Measurements from ENCODE around the gene ZNF70.
A peak's percentile ranks its signal among the peaks of the same experiment; 100 is the strongest.

The ZNF70 gene

DNA sequence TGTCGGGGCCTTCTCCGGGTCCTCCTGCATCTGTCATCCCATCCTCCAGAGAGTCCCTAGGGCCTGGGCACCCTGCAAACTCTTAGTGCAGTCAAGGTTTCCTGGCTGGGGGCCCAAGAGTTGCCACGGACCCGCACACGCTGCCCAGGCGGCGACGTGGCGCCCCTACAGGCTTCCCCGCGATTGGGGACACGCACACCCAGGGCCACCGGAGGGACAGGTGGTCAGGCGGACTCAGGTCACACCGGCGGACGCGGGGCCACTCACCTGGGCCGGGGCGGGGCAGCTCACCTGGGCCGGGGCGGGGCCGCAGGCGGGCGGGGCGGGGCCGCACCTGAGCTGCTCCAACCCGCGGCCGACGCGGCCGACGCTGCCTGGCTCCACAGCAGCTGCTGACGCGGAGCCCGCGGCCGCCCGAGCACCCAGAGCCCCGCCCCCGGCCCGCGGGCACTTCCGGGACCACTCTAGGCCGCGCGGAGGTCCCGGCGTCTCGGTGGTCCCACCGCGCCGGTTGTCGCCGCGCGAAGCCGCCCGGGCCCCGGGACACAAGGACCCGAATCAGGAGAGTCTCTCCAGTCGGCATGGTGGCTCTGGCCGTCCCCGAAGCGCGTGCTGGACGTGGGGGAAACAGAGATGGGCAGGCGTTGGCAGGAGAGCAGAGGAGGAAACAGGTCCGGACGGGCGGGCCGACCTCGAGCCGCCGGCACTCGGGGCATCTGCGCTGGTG, at the start of gene ZNF70:
Gene ZNF70, minus strand, starts transcription at position 399 of the 727 bp plus-strand sequence. CDS start 5,972 bp downstream, outside the sequence.
- peak; percentile 41 for DNase-seq (ENCODE audit: low read depth, low spot score)

DNA sequence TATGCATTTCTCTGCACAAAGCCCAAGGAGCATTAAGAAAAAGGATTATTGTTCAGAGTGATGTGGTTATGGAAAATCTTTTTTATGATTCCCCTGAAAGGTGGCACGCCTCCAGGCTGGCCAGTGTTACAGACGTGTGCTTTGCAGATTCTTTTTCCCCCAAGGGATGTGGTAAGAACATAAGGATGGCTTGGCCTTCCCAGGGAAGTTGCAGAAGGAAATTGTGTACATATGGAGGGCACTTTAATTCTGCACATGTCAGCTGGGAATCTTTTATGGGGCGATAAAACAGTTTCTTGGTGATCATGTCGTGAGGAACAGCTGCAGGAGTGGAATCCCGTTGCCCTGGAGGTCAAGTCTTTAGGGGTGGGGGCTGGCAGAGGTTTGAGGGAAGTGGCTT, 45.5 kb upstream of the ZNF70 start:
- no peak for DNase-seq (ENCODE audit: low read depth, low spot score)

DNA sequence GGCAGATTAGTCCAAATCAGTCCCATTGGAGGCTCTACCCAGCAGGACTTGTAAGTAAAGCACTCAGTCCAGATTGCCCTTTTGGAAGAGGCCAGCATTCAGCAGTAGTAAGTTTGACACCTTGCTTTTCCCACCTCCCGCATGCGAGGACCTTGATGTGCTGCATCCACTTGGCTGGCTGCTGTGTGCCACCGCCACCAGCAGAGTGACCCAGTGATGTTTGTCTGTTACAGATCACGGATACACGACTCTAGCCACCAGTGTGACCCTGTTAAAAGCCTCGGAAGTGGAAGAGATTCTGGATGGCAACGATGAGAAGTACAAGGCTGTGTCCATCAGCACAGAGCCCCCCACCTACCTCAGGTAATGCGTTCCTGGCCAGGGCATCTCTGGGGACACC, 42.4 kb upstream of the ZNF70 start:
- DNase-seq (ENCODE audit: low read depth, low spot score) = no peak

DNA sequence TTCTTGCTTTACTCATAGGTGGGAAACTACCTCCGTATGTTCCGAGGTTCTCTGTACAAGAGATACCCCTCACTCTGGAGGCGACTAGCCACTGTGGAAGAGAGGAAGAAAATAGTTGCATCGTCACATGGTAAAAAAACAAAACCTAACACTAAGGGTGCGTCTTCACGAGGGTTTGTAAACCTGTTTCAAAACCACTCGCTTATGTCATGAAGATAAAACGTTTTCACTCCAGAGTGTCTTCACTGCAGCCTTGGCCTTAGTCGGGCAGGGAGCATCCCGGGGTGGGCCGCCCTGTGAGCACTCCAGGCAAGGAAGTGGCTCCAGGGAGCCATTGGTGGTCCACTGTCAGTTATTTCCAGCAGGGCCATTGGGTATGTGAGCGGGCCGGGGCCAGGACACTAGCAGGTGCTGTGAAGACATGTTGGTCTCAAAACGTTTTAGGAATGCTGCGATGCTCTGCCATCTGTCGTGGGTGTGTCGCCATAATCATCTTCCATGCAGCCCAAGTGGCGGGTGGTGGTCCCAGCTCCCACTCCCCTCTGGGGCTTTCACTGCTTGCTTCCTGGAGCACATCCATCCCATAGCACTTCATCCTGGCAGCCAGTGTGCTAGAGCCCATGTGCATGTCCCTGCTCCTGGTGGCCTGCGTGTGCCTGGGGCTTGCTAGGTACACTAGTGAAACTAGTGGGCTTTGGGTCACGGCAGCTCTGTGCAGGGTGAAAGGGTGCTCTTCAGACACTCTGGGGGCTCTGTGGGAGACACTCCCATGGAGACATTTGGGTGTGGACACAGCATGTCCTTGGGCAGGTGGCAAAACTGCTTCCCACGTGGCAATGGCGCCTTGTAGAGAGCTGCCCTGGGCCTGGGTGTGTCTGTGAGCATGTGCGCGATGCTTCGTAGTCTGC, 41.1 kb upstream of the ZNF70 start:
- no peak for DNase-seq (ENCODE audit: low read depth, low spot score)

DNA sequence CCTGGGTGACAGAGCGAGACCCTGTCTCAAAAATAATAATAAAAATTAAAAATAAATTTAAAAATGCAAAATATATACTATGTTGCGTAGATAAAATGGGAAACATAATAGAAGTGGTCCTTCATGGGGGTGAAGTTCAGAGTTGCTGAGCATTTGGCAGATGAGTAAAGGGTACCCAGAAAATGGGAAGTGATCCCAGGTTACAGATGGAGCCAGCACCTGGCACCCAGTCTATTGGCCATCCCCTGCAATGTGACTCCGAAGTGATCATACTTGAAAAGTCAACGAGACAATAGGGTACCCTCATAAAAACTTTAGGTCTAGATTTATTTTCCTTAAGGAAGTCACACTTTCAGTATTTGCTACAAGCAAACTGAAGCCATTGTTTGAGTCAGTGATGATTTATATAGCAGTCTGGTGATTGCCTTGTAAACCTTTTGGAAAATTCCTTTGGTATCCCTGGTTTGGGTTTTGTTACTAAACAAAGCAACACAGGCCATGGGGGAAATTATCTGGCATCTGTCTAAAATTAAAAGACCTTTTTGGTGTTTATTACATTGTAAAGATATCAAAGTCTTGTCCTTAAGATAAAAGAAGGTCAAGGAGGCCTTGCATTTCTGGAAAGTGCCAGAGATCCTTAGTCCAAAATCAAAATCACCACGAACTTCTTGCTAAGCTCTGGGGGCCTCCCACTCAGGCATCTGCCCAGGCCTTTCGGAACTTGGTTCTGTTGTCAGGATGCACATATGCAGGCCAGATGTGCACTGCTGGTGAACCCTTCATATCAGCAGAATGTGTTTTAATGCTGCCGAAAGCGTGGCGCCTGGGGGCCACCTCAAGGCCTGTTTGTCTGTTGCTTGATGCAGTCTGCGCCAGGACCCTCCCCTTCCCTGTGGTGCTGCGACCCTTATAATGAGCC, 40.2 kb upstream of the ZNF70 start:
- no peak for DNase-seq (ENCODE audit: low read depth, low spot score)

DNA sequence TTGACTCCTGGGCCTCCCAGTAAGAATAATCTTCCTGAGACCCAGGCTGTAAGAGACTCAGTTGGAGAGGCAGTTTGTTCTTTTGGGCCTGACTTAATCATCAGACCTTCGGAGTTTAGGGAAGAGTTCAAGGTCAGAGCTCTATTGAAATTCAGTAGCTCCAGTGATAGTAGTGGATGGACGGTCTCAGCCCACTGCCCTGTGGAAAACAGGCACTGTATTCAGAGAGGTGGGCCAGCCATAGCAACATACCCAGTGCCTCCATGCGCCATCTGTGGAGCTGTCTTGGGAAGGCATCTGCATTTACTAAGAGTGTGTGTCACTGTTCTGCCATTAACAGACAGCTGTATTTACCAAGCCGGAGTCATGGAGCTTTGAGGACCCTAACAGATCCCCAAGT, 38.7 kb upstream of the ZNF70 start:
- no peak for DNase-seq (ENCODE audit: low read depth, low spot score)

DNA sequence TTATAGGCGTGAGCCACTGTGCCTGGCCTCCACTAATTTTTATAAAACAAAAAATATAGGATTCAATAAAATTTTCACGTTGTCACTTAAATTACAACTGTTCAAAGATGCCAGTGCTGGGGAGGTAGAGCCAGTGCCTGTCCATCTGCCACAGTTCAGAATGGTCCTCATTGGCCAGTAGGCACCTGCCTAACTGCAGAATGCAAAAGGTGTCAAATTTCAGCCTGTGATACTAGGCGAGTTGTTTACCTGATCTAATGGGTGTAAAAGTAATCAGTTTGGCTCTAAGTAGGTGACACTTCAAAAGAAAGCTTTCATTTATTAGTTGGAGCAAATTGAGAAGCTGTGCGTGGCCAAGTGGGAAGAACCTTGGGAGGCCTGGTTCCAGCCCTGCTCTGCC, 38.2 kb upstream of the ZNF70 start:
- no peak for DNase-seq (ENCODE audit: low read depth, low spot score)

DNA sequence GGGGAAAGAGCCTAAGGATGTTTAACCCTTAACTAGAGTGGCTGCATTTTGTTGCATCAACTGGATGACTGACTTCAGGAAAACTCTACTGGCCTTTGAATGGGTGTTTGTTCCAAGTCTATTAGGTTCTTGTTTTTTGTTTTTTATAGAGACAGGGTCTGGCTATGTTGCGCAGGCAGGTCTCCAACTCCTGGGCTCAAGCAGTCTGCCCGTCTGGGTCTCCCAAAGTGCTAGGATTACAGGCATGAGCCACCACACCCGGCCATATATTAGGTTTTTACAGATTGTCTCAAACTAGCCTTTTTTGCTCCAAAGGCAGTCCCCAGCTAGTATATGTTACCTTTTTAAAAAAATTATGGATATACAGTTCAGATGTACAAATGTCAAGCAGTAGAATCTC, 37.0 kb upstream of the ZNF70 start:
- DNase-seq (ENCODE audit: low read depth, low spot score) = no peak

DNA sequence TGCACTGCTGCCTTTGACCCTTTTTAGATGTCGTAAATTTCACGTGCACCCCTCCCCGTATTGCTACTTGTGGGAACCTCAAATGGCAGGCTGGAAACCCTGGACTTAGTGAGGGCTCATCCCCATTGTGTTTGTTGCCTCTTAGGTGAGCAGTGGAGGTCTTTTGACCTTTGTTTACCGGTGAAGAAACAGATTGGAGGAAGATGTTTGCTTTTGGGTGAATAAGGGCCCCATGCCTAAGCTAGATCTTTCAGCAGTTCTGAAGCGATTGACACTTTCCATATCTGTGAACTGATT, 36.6 kb upstream of the ZNF70 start:
- no peak for DNase-seq (ENCODE audit: low read depth, low spot score)

DNA sequence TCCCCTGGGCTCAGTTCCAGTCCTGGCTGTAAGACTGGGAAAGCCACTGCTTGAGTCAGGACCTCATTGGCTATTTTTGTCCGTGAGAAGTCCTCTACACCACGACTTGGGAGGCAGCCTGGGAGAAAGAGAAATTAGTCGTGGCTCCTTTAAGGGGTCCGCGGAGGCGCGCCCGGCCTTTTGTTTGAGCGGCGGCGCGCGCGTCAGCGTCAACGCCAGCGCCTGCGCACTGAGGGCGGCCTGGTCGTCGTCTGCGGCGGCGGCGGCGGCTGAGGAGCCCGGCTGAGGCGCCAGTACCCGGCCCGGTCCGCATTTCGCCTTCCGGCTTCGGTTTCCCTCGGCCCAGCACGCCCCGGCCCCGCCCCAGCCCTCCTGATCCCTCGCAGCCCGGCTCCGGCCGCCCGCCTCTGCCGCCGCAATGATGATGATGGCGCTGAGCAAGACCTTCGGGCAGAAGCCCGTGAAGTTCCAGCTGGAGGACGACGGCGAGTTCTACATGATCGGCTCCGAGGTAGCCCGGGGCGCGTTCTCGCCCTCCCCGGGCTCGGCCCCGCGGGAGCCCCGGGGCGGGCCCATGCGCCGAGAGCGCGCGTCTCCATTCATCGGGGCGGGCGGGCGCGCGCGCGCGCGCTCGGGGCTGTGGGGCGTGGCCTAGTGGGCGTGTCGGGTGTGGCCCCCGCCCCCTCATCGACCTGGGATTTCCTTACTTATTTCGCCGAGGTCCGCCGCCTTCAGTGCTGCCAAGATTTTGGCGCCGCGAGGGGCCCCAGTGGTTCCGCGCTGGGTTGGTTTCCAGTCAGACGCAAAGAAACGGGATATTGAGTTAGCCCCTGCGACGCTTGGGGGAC, 36.1 kb upstream of the ZNF70 start, which contains the start of gene SMARCB1:
Gene SMARCB1, plus strand, starts transcription at position 215 of the 848 bp plus-strand sequence. Its CDS starts 204 bp downstream, at position 419.
- peak; percentile 79 for DNase-seq (ENCODE audit: low read depth, low spot score)

DNA sequence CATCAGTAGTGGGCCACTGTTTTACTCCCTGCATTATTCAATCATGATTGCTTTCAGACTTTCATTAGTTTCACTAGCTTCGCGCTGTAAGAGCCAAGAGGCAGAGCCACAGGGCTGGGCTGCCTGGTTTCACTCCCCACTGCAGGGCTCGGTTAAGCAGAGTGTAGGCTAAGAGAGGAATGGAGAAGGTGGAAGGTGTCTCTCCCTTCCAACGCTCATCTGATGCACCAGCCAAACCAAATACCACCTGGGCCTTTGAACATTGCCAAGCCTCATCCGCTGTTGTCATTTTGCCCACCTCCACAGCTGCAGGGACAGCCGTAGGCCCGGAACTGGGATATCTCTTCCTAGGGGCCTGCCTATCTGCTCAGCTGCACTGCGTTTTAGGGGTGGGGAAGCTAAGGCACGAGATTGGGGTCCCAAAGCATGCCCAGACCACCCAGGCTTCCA, 35.4 kb upstream of the ZNF70 start:
- DNase-seq (ENCODE audit: low read depth, low spot score) = no peak

DNA sequence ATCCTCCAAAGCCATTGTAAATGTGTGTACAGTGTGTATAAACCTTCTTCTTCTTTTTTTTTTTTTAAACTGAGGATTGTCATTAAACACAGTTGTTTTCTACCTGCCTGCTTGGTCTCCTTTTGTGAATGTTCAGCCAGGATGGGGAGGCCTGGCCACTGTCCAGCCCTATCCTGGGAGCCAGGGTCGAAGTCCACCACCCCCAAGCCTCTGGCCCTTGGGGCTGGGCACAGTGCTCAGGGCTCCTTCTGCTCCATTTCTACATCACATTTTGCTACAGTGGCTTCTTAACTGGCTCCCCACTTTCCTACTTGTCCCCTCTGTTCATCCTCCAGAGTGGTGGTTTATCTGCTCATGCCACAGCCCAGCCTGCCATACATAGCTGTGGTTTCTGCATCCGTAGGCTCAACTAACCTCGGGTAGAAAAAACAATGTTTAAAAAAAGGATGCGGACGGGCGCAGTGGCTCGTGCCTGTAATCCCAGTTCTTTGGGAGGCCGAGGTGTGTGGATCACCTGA, 33.4 kb upstream of the ZNF70 start:
- DNase-seq (ENCODE audit: low read depth, low spot score) = no peak

DNA sequence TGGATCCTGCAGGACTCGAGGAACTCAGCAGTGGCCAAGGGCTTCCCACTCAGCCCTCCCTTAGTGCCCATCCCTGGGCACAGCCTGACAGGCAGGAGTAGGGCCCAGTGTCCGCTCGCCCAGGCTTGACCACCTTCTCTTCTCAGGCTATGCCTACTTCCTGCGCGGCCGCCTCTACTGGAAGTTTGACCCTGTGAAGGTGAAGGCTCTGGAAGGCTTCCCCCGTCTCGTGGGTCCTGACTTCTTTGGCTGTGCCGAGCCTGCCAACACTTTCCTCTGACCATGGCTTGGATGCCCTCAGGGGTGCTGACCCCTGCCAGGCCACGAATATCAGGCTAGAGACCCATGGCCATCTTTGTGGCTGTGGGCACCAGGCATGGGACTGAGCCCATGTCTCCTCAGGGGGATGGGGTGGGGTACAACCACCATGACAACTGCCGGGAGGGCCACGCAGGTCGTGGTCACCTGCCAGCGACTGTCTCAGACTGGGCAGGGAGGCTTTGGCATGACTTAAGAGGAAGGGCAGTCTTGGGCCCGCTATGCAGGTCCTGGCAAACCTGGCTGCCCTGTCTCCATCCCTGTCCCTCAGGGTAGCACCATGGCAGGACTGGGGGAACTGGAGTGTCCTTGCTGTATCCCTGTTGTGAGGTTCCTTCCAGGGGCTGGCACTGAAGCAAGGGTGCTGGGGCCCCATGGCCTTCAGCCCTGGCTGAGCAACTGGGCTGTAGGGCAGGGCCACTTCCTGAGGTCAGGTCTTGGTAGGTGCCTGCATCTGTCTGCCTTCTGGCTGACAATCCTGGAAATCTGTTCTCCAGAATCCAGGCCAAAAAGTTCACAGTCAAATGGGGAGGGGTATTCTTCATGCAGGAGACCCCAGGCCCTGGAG, 32.6 kb upstream of the ZNF70 start:
- DNase-seq (ENCODE audit: low read depth, low spot score) = no peak

DNA sequence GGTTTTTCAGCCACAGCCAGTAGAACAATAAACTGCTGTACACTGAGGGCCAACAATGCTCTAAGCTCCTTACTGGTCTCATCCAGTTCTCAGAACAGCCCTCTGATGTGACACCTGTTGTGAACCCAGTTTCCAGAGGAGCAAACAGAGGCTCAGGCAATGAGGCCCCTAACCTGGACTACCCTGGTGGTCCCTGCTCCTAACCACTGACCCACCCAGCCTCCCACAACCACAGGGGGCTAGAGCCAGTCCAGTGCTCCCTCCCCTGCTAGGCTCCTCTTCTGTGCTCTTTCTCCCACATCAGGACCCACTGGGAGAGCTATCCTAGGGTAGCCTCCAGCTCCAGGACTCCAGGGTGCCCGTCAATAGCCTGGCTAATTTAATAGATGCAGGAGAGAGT, 31.8 kb upstream of the ZNF70 start:
- DNase-seq (ENCODE audit: low read depth, low spot score) = no peak

DNA sequence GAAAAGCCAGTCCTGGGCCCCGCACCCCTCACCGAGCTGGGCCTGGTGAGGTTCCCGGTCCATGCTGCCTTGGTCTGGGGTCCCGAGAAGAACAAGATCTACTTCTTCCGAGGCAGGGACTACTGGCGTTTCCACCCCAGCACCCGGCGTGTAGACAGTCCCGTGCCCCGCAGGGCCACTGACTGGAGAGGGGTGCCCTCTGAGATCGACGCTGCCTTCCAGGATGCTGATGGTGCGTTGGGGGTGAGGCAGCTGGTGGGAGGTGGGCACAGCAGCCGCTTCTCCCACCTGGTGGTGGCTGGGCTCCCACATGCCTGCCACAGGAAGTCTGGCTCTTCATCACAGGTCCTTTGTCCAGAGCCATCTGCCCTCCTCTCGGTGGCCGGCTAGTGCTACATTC, 31.3 kb upstream of the ZNF70 start:
- no peak for DNase-seq (ENCODE audit: low read depth, low spot score)

DNA sequence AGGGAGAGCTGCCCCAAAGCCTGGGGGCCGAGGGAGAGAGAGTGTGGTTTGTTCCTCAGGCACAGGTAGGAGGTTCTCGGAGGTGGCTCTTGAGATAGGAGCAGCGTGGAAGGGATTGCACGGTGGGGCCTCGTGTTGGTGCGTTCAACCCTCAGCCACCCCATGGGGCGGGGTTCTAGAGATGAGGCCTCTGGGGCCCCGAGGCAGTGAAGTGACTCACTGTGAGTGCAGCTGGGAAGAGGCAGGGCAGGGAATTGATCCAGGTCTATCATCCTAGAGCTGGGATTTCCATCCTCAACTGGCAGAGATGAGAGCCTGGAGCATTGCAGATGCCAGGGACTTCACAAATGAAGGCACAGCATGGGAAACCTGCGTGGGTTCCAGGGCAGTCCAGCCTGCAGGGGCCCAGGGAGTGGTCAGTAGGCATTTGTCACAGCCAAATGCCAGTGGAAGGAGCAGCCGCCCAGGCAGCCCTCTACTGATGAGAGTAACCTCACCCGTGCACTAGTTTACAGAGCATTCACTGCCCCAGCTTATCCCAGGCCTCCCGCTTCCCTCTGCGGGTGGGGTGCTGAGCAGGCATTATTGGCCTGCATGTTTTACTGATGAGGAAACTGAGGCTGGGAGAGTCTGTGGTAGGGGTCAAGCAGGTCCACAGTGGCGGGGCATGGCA, 30.7 kb upstream of the ZNF70 start:
- DNase-seq (ENCODE audit: low read depth, low spot score) = no peak

DNA sequence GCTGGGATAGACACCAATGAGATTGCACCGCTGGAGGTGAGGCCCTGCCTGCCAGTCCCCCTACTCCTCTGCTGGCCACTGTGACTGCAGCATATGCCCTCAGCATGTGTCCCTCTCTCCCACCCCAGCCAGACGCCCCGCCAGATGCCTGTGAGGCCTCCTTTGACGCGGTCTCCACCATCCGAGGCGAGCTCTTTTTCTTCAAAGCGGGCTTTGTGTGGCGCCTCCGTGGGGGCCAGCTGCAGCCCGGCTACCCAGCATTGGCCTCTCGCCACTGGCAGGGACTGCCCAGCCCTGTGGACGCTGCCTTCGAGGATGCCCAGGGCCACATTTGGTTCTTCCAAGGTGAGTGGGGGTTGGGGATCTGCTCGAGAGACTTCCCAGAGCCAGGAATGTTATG, 30.2 kb upstream of the ZNF70 start:
- DNase-seq (ENCODE audit: low read depth, low spot score) = no peak

DNA sequence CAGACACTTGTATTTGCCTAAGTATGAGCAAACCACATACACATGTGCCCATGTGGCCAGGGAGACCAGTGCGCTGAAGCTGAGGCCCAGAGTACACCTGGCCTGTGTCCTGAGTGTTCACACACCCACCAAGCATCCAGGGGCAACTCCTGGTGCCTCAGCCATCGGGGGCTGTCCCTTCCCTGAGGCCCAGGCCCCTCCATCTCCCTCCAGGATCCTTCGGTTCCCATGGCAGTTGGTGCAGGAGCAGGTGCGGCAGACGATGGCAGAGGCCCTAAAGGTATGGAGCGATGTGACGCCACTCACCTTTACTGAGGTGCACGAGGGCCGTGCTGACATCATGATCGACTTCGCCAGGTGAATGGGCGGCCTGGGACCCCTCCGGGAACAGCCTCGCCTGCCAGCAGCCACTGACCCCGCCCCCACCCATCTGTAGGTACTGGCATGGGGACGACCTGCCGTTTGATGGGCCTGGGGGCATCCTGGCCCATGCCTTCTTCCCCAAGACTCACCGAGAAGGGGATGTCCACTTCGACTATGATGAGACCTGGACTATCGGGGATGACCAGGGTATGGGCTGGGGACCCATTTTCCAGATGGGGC, 29.3 kb upstream of the ZNF70 start:
- DNase-seq (ENCODE audit: low read depth, low spot score) = no peak

DNA sequence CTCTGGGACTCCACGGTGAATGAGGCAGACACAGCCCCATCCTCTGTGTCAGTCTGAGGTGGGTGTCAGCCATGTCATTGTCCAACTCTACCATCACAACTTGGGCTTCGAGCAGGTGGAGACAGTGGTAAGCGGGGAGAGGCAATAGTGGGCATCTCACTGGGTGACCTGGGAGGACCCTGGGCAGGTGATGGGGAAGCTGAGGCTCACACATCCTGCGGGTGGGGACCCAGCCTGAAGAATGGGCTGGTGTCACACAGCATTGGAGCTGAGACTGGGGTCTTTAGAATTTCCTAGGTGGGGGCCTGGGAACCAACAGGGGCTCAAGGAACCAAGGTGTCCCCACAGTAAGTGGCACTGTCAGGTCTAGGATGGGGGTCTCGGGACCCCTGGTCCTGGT, 28.8 kb upstream of the ZNF70 start:
- no peak for DNase-seq (ENCODE audit: low read depth, low spot score)
